GM12872 (cell line): ENCODE measurements around the gene QSOX1.

Source experiments
- TF ChIP-seq, protein P1 (sequence below): IDR thresholded peaks from 3 replicates; pipeline ENCODE4 v1.5.1; 2011; ENCODE audit warnings: low read depth, mild to moderate bottlenecking, low read length, moderate library complexity; ENCODE audit not compliant: insufficient read depth

Gene QSOX1

DNA sequence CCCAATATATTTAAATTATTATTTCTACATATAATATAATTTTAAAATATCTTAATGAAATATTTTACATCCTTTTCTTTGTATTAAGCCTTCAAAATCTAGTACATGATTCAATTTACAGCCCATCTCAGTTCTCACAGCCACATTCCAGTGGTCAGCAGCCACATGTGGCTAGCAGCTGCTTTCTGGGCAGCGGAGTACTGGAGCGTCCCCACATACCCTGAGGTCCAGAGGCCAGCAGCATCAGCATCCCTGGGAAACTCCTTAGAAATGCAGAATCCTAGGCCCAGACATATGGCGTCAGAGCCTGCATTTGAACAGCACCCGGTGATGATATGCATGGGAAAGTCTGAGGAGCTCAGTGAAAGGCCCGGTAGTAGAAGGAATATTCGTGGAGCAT is 66.8 kb downstream of the QSOX1 start:
- TF ChIP-seq, protein P1, sequence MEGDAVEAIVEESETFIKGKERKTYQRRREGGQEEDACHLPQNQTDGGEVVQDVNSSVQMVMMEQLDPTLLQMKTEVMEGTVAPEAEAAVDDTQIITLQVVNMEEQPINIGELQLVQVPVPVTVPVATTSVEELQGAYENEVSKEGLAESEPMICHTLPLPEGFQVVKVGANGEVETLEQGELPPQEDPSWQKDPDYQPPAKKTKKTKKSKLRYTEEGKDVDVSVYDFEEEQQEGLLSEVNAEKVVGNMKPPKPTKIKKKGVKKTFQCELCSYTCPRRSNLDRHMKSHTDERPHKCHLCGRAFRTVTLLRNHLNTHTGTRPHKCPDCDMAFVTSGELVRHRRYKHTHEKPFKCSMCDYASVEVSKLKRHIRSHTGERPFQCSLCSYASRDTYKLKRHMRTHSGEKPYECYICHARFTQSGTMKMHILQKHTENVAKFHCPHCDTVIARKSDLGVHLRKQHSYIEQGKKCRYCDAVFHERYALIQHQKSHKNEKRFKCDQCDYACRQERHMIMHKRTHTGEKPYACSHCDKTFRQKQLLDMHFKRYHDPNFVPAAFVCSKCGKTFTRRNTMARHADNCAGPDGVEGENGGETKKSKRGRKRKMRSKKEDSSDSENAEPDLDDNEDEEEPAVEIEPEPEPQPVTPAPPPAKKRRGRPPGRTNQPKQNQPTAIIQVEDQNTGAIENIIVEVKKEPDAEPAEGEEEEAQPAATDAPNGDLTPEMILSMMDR = no peak

DNA sequence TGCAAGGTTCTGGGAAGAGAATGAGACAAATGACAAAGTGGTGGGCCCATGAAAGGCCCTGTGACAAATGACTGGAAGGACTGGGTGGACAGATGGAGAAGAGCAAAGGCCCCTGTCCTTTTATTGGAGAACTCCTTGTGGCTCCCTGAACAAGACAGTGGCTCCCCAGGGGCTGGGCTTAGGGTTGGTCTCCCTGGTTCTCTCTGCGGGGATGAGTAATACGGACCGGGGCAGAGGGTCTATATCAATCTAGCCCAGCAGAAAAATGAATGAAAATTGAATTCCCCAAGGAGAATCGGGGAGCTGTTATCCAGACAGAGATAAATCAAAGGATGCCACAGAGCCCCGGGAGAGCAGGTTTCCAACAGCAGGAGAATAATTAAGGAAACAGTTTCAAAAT is 70.2 kb downstream of the QSOX1 start:
- TF ChIP-seq, protein P1 = no peak

DNA sequence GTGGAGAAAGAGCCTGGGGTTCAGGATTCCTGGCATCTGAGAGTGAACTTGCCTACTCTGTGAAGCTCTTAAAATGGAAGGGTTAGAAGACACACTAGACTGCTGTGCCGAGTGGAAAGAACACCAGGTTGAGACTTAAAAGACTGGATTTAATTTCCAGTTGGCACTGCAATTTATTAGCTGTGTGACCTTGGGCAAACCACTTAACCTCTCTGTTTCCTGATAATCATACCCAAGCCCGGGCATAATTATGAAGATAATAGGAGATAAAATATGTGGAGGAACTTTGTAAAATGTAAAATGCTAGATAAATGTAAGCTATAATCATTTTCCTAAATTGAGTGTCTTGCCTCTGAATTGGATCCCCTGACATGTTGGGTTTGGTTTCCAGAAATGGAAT is 70.7 kb downstream of the QSOX1 start:
- TF ChIP-seq, protein P1 = no peak

DNA sequence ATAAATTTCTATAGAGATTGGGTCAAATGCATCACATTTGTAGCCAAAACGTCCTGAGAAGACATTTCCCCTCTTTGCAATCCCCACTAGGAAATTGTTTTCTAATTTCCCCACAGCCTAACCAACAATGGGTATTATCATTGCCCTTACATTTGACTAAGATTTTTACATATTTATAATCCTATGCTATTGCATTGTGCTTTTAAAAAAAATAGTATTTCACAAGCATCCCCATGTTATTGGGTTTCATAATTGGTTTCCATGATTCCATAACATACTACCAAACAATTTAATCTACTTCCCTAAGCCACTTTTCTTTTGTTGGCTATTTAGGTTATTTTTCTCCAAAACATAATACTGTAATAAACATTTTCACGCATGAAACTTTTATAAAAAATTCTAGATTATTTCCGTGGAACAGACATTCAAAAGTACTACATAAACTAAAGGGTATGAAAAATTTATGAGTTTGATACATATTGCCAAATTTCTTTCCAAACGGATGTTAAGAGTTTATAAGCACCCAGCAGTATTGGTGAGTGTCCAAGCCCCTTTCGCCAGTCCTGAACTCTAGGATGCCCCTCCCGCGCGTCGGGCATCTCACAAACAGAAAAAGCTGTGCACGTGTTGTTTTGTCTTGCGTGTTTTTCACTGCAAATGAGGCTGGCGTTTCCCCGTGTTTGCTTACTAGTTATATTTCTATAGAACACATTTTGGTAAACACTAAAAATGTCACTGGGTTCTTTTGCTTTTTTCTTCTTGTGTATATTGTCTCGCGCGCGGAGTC is 73.4 kb downstream of the QSOX1 start:
- TF ChIP-seq, protein P1 = no peak

DNA sequence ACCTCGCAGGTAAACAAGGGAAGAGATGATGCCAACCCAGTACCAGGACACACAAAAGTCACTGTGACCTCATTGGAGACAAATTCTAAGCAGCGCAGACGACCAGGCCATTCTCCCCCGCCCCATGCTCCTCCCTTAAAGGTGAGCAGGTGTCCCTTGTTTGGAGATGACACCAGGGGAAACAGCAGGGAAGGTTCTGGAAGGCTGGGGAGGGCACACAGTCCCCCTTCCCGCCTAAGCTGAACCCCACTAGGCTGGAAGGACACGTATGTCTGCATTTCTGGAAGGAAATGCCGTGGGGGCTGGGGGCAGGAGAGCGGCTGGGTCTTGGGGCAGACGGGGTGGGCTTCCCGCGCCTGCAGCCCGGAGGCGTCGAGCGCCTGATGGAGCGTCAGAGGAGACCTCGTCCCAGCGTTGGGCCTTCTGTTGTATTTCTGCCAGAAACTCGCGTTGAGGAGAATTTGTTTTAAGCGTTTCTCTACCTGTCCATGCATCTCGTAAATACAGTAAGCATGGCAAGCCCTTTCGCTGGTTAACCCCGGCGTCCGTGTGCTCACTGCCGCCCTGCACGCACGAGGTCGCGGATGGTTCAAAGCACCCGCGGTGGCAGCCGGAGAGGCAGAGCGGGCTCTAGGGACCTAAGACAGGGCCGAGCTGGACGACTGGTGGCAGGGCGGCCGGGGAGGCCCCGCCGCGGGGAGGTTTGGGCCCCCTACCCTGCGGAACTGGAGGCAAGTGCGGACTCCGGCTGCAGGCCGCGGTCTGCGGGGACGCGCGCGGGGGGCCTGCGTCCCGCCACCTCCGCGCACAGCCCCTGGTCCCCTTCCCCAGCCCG is 74.2 kb downstream of the QSOX1 start:
- TF ChIP-seq, protein P1 = no peak

DNA sequence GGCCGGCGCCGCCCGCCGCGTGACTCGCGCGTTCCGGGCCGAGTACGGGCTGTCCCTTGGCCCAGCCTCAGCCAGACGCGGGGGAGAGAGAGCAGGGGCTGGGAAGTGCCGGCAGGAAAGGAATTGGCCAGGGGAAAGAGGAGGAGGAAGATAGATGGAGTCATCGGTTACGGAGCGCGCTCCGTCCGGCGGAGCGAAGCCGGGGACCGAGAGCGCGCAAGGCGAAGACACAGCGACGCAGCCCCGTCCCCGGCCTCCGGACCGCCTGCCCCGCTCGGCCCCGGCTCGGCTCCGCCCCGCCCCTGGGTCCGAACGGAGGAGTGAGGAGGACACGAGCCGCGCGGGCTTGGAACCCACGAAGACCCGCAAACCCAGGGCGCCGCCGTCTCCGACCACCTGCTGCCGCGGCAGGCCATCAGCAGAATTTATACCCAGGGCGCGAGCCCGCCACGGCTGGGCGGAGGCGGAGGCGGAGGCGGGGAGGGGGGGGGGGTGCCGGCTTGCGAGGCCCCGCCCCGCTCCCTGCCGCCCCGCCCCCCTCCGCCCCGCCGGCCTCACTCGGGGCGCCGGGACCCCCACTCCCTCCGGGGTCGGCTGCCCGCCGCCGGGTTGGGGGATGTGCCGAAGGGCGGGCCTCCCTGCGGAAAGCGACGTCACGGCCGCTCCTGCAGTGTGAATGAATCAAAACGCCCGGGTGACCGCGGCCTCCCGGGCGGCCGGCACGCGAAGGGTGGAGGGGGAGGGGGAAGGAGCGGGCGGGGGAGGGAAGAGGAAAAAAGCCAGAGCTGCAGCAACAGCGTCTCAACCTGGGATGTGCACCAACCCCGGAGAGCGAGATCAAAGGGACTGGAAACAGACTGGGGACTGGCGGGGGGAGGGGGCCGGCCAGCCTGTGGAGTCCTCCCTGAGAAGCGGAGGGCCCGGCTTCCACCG is 75.1 kb downstream of the QSOX1 start, which contains the start of gene LHX4:
Gene LHX4 (plus strand): TSS at position 782 of the 933 bp plus-strand sequence. CDS start 266 bp downstream, outside the sequence.
- TF ChIP-seq, protein P1 = no peak
